GM20000 (cell line): Measurements from ENCODE around the gene RBL2.
A peak's percentile ranks its signal among the peaks of the same experiment; 100 is the strongest.
"Not testable (repeated sequence)": the region's sequence is repeated elsewhere in the genome, so short reads cannot be mapped to it uniquely, and the experiment has no call there.

ENCODE experiments used
- DNase-seq: peaks from one replicate; pipeline ENCODE4 v3.0.0; 2012; ENCODE audit warnings: low spot score
- CTCF ChIP-seq: IDR thresholded peaks from 2 replicates; pipeline ENCODE4 v1.5.1; 2012; ENCODE audit warnings: mild to moderate bottlenecking, control low read depth; ENCODE audit errors: extremely low read depth, missing control alignments

RBL2 gene

DNA sequence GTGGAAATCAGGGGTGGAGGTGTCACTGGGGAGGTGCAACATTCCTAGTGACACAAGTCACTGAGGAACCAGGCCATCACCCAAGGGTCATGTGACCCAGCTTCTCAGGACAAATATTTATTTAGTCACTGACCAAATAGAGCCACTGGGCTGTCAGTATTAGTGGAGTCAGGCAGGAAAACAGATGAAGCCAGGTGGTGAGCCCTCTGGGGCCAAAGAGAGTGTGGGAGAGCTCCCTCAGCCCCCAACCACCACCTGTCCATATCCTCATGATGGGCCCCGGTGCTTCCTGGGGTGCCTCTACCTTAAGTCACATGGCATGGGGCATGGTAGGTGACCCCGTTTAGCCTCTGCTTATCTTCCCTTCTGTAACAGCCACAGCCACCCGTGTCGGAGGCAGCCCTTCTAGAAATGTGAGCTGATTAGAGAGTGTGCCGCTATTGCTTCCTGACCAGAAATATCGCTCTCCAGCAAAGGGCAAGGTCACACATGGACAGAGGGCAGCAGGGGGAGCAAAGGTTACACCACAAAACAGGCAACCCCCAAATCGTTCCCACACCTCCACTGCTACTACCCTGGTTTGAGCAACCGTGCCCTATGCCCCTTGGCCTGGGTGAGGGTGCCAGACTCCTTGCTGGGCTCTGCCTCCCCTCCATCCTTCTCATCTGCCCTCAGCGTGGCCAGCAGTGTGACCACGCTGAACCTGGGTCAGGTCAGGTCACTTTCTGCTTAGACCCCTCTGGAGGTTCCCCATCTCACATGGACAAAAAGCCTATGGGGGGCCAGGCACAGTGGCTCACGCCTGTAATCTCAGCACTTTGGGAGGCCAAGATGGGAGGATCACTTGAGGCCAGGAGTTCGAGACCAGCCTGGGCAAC, 77.4 kb downstream of the RBL2 start:
- no peak for DNase-seq

DNA sequence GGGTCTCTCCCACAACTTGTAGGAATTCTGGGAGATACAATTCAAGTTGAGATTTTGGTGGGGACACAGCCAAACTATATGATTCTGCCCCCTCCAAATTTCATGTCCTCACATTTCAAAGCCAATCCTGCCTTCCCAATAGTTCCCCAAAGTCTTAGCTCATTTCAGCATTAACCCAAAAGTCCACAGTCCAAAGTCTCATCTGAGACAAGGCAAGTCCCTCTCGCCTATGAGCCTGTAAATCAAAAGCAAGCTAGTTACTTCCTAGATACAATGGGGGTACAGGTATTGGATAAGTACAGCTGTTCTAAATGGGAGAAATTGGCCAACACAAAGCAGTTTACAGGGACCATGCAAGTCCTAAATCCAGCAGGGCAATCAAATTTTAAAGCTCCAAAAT, 78.5 kb downstream of the RBL2 start:
- DNase-seq = not testable (repeated sequence)

More for the DNA sequence above, 77.4 kb downstream of the RBL2 start:
- no peak for TF ChIP-seq CTCF

DNA sequence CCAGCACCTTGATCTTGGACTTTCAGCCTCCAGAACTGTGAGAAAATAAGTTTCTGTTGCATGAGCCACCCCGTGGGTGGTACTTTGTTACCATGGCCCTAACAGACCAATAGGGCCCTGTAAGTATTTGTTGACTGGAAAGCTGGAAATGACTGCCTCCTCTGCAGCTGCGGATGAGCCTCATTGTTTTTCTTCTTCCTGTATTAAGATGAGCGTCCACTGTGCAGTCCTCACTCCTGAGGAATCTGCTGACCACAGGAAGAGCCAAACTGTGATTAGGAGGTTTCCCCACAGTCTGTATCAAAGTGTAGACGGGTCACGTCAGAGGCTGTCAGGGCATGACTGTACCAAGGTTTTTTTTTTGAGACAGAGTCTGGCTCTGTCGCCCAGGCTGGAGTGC, 81.0 kb downstream of the RBL2 start:
- no peak for DNase-seq
- no peak for TF ChIP-seq CTCF

- TF ChIP-seq CTCF = no peak
- no peak for DNase-seq
These were observed 81.5 kb downstream of the RBL2 start for GRCh38 chr16:53515811-53516210.

DNA sequence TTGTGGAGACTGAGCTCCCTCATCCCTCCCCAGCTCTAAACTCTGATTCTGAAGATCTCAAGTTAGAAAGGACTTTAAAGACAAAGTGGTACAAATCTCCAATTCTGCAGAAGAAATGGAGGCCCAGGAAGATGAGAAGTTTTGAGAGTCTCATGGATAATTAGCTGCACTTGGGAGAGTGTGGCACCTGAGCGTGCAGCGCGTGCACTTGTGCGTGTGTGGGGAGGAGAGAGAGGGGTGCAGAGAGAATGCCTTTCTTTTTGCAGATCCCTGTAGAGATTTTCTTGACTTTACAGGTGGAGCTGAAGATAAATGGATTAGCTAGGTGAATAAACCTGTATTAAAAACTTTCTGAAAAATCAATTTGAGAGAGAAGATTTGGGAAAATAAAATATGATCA, 83.6 kb downstream of the RBL2 start:
- no peak for DNase-seq
- no peak for TF ChIP-seq CTCF

- TF ChIP-seq CTCF = no peak
- DNase-seq = peak; percentile 79
These were observed 84.5 kb downstream of the RBL2 start for GRCh38 chr16:53518550-53519416.

DNA sequence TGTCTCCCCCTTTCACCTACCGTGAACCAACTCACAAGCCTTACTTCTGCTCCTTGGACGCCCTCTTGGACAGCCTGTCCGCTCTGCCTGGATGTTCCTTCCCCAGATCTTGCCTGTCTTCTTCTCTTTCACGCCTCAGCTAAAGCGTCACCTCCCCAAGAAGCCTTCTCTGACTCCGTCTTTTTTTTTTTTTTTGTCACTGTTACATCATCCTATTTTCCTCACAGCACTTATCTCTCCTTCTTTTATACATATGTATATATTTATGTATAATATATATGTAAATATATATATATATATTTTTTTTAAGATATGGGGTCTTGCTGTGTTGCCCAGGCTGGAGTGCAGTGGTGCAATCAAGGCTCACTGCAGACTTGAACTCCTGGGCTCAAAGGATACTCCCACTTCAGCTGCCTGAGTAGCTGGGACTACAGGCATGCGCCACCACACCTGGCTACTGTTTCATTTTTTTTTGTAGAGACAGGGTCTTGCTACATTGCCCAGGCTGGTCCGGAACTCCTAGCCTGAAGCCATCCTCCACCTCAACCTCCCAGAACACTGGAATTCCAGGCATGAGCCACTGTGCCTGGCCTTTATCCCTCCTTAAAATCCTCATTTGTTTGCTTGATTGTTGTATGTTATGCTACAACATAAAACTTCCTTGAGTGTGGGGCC, 85.3 kb downstream of the RBL2 start:
- DNase-seq = no peak
- no peak for TF ChIP-seq CTCF
